HG02763 (cell line): Measurements from ENCODE around the gene CYP2B6.
"Not testable (repeated sequence)": the region's sequence is repeated elsewhere in the genome, so short reads cannot be mapped to it uniquely, and the experiment has no call there.

Experiments
- ATAC-seq: cut with Tn5 transposase; IDR thresholded peaks from one replicate; pipeline ENCODE4 v1.9.1; 2021; ENCODE audit warnings: mild to moderate bottlenecking, moderate library complexity; ENCODE audit not compliant: unreplicated experiment

The CYP2B6 gene

DNA sequence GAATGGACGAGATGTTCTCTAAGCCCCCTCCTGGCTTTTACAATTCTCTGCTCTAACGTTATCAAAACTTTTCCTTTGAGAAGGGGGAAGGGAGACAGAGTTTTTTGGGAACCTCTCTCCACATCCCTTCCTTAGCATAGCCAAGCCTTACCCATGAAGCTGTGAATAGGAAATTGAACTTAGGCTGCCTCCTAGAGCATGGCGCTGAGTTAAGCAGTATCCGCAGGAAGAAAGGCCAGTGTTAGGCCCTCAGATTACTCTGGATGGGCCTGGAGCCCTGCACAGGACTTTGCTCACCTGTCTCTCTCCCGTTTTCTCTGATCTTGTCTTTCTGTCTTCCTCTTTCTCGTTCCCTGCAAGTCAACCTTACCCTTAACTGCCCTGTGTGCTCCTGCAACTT is 39.6 kb downstream of the CYP2B6 start:
- ATAC-seq: no peak

- no peak for ATAC-seq
These were observed 40.8 kb downstream of the CYP2B6 start for GRCh38 chr19:41031916-41032315.

DNA sequence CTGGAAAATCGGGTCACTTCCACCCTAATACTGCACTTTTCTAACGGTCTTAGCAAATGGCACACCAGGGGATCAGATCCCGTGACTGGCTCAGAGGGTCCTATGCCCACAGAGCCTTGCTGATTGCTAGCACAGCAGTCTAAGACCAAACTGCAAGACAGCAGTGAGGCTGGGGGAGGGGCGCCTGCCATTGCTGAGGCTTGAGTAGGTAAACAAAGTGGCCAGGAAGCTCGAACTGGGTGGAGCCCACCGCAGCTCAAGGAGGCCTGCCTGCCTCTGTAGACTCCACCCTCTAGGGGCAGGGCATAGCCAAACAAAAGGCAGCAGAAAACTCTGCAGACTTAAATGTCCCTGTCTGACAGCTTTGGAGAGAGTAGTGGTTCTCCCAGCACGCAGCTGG is 42.2 kb downstream of the CYP2B6 start:
- not testable (repeated sequence) for ATAC-seq

DNA sequence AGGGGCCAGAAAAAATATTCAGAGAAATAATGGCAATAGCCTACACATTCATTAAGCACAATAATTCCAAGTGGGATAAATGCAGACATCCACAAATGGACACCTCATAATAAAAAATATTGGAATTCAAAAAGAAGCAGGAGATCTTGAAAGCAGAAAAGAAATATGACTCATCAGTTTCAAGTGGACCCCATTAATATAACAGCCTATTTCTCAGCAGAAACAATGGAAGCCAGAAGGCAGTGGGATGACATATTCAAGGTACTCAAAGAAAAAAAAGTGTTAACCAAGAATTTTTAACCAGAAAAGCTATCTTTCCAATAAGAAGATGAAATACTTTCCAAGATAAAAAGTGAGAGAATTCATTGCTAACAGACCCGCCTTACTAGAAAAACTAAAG is 48.7 kb downstream of the CYP2B6 start:
- ATAC-seq: no peak

DNA sequence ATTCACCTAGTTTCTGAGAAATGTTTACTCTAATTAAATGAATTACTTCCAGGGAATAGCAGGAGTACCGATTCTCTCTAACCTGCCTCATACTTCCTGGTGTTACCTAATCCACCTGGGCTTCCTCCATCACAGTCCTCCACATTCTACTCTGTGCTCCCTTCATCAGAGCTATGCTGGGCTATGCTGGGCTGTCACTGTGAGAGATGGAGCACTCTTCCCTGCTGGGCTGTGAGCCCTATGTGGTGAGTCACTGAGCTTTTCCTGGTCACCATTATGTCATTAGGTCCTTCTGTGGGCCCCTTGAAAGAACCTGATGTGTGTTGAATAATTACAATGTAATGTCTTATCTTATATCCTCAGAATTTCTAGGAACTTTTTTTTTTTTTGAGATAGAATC is 54.0 kb downstream of the CYP2B6 start:
- ATAC-seq: not testable (repeated sequence)

- no peak for ATAC-seq
These were observed 59.3 kb downstream of the CYP2B6 start for GRCh38 chr19:41050426-41050825.

GRCh38 chr19:41052162-41052561 is 61.1 kb downstream of the CYP2B6 start:
- ATAC-seq: not testable (repeated sequence)

DNA sequence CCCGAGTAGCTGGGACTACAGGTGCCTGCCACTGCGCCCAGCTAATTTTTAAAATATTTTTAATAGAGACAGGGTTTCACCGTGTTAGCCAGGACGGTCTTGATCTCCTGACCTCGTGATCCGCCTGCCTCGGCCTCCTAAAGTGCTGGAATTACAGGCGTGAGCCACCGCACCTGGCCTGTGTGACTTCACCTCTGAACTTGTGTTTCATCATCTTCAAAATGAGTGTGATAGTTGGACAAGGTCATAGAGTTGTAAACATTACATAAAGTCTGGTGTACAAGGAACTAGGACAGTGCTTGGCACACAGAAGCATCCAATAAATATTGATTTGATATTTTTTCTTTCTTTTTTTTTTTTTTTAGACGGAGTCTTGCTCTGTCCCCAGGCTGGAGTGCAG is 62.2 kb downstream of the CYP2B6 start:
- ATAC-seq: not testable (repeated sequence)

DNA sequence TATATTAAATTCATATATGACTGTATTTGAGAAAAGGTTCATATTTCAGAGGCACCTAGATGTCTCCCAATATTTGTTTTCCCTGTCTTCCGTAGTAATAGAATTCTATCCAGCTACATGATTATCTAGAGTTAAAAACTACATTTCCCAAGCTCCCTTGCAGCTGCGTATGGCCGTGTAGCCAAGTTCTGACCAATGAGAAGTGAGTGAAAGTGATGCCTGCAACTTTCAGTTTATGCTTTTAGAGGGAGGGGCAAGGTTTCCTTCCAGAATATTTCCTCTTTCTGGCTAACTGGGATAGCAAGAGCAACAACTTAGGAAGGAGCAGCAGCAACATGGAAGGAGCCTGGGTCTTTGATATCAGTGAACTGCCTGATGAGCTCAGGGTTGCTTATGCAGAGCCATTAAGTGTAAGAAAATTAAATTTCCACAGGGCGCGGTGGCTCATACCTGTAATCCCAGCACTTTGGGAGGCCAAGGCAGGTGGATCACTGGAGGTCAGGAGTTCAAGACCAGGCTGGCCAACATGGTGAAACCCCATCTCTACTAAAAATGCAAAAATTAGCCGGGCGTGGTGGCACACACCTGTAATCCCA is 74.0 kb downstream of the CYP2B6 start:
- no peak for ATAC-seq
